Peyer's patch (tissue), 4 donors: Measurements from ENCODE around the gene LITAF. TPM values are rescaled to one million over a fixed set of nuclear protein-coding genes. Genes with fewer than 3 reads are reported as not detected.
A peak's percentile ranks its signal among the peaks of the same experiment; 100 is the strongest.

Experiments used
- DNase-seq, 3 donors: peaks; one replicate each; pipeline ENCODE4 v3.0.0-alpha.2; 2017 to 2019
- H3K27ac ChIP-seq, 4 donors: fragments of 200-600 bp; sonication (generic); one replicate each; pipeline ENCODE4 v1.5.1; 2016 to 2019
- H3K27me3 ChIP-seq, 2 donors: fragments of 200-600 bp; sonication (generic); one replicate each; pipeline ENCODE4 v1.5.1; 2019
- H3K36me3 ChIP-seq, 3 donors: fragments of 200-600 bp; sonication (generic); one replicate each; pipeline ENCODE4 v1.5.1; 2016 to 2019
- H3K4me1 ChIP-seq, 4 donors: fragments of 200-600 bp; sonication (generic); one replicate each; pipeline ENCODE4 v1.5.1; 2016 to 2019
- H3K4me3 ChIP-seq, 4 donors: fragments of 200-600 bp; sonication (generic); 1 replicate in 3 of 4; 2 replicates in 1 of 4; pipeline ENCODE4 v1.5.1; 2016 to 2019; ENCODE audit warnings: mild to moderate bottlenecking in 1 of 4
- H3K9me3 ChIP-seq, 4 donors: fragments of 200-600 bp; sonication (generic); one replicate each; pipeline ENCODE4 v1.5.1; 2016 to 2019; ENCODE audit warnings: mild to moderate bottlenecking in 1 of 4
- POLR2A ChIP-seq, 2 donors: fragments of 450-650 bp; IDR thresholded peaks; one replicate each; pipeline ENCODE4 v1.5.1; 2017; ENCODE audit warnings: antibody characterized with exemption in 2 of 2, mild to moderate bottlenecking in 2 of 2, moderate library complexity in 2 of 2
- total RNA-seq, 4 donors: library from RNA; depleted of rRNA; stranded (reverse); fragments of >200 nt; gene quantifications; one replicate each; pipeline ENCODE4 v1.1.0, GENCODE V29; 2016
- TF ChIP-seq, protein P1 (sequence below), 6 experiments: fragments of 450-650 bp in 4 of 6; fragments of 200-600 bp in 2 of 6; sonication (generic) in 1 of 6; IDR thresholded peaks; one replicate each; pipeline ENCODE4 v1.5.1; 2017 to 2019; ENCODE audit warnings: antibody characterized with exemption in 6 of 6, mild to moderate bottlenecking in 3 of 6, moderate library complexity in 1 of 6

The LITAF gene
- total RNA-seq, 4 donors from 2014 or later, result 20.1 to 56.9 (median 32.3) TPM

DNA sequence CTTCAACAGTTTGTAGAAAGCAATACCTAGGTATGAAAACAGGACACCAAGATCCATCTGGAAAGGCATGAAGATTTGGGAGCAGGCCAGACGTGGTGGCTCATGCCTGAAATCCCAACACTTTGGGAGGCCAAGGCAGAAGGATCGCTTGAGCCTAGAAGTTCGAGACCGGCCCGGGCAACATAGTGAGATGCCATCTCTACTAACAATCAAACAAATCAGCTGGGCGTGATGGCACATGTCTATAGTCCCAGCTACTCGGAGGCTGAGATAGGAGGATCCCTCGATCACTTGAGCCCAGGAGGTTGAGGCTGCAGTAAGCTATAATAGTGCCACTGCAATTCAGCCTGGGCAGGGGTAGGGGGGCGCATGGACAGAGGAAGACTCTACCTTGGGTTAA lies 20.3 kb downstream of the LITAF start:
- peaks cover 0 to 16% (median 0%) of the 10 kb centered on the region in 4 donors for H3K4me1 ChIP-seq
- H3K27me3 ChIP-seq, result no peaks in the 10 kb centered on the region
- H3K9me3 ChIP-seq, result no peaks in the 10 kb centered on the region
- TF ChIP-seq POLR2A (IDR thresholded peaks at IDR 0.05), result no peak
- TF ChIP-seq, protein P1, sequence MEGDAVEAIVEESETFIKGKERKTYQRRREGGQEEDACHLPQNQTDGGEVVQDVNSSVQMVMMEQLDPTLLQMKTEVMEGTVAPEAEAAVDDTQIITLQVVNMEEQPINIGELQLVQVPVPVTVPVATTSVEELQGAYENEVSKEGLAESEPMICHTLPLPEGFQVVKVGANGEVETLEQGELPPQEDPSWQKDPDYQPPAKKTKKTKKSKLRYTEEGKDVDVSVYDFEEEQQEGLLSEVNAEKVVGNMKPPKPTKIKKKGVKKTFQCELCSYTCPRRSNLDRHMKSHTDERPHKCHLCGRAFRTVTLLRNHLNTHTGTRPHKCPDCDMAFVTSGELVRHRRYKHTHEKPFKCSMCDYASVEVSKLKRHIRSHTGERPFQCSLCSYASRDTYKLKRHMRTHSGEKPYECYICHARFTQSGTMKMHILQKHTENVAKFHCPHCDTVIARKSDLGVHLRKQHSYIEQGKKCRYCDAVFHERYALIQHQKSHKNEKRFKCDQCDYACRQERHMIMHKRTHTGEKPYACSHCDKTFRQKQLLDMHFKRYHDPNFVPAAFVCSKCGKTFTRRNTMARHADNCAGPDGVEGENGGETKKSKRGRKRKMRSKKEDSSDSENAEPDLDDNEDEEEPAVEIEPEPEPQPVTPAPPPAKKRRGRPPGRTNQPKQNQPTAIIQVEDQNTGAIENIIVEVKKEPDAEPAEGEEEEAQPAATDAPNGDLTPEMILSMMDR (IDR thresholded peaks at IDR 0.05), result no peak
- no peak for DNase-seq
- no peaks in the 10 kb centered on the region for H3K36me3 ChIP-seq
- H3K27ac ChIP-seq, result peak overlapping the region in 1 of 4 donors; percentile 1
- H3K4me3 ChIP-seq, result no peak overlapping the region

DNA sequence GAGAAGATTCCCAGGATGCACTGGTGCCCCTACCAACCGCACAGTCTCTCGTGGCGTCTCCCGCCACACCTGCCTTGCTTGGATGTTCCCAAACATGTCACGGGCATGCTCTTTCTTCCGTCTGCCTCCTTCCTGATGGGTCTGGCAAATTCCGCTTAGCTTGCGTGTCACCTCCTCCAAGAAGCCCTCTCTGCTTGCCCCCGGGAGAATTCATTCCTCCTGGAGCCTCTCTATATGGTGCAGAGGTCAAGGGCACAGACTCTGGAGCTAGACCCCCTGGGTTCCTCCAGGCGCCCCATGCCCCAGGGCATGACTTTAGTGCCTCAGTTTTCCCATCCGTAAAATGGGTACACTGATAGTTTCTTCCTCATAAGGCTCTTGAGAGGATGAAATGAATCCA lies 21.1 kb downstream of the LITAF start:
- no peaks in the 10 kb centered on the region for H3K36me3 ChIP-seq
- no peak overlapping the region for H3K4me3 ChIP-seq
- no peaks in the 10 kb centered on the region for H3K9me3 ChIP-seq
- H3K4me1 ChIP-seq, result peaks cover 0 to 16% (median 0%) of the 10 kb centered on the region in 4 donors
- DNase-seq, result no peak
- H3K27me3 ChIP-seq, result no peaks in the 10 kb centered on the region
- TF ChIP-seq, protein P1 (IDR thresholded peaks at IDR 0.05), result no peak
- H3K27ac ChIP-seq, result no peak overlapping the region

DNA sequence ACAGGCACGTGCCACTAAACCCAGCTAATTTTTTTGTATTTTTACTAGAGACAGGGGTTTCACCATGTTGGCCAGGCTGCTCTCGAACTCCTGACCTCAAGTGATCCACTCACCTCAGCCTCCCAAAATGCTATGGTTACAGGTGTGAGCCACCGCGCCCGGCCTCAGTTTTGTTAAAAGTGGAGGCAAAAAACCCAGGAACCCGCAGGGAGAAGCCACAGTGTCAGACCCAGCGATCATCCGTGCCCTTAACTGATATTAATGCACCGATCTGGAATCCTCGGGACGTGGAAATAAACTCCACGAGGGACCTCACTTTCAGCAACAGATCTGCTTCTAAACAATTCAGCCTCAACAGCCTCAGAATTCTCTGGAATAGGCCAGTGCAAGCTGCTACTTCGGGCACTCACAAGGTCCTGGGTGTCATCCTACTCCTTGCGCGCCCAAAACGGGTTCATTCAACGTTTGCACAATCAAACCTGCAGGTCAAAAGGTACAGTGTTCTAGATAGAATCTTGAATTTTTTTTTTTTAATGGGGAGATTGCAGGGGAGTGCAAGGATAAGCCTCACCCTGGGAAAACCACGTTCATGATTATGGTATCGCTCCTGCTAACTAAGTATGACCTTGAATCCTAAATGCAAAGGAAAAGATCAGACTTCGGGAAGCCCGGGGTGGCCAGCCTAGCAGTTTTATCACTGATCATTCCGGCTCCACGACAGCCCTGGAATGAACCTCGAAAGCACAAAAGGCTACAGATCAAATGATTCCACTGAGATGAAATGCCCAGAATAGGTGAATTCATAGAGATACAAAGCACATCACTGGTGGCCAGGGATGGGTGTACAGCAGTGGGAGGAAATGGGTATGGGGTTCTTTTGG lies 22.4 kb downstream of the LITAF start:
- Histone ChIP-seq H3K4me1 (peaks cover 0 to 15% (median 0%) of the 10 kb centered on the region in 4 donors), H3K4me3 (no peak overlapping the region), H3K36me3 (no peaks in the 10 kb centered on the region), H3K9me3 (no peaks in the 10 kb centered on the region), H3K27ac (peak overlapping the region in 1 of 4 donors; percentile 17), H3K27me3 (no peaks in the 10 kb centered on the region)
- TF ChIP-seq POLR2A (IDR thresholded peaks at IDR 0.05), result no peak
- TF ChIP-seq, protein P1 (IDR thresholded peaks at IDR 0.05), result no peak
- DNase-seq, result no peak

DNA sequence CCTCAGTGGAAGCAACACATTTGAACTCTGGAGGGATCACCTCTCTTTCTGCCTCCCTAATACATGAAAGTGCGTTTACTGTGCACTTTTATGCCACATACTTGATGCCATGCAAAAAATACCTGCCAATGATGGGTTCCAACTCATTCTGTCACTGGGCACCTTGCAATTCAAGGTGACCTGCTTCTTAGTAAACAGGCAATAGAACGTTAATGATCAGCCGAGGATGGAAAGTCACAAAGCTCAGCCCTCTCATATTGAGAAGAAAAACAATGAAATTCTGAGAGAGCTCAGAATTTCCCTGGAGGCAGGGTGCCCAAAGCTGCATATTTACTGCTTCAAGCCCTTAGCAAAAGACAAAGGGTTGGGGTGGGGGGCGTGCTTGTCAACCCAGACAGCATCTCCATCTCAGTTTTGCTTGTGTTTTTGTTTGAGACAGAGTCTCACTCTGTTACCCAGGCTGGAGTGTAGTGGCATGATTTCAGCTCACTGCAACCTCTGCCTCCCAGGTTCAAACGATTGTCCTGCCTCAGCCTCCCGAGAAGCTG lies 23.2 kb downstream of the LITAF start:
- H3K36me3 ChIP-seq, result no peaks in the 10 kb centered on the region
- TF ChIP-seq POLR2A (IDR thresholded peaks at IDR 0.05), result no peak
- peaks cover 0 to 15% (median 0%) of the 10 kb centered on the region in 4 donors for H3K4me1 ChIP-seq
- peak overlapping the region in 1 of 4 donors; percentile 17 for H3K27ac ChIP-seq
- no peak for DNase-seq
- H3K9me3 ChIP-seq, result no peaks in the 10 kb centered on the region
- no peak overlapping the region for H3K4me3 ChIP-seq
- no peaks in the 10 kb centered on the region for H3K27me3 ChIP-seq

DNA sequence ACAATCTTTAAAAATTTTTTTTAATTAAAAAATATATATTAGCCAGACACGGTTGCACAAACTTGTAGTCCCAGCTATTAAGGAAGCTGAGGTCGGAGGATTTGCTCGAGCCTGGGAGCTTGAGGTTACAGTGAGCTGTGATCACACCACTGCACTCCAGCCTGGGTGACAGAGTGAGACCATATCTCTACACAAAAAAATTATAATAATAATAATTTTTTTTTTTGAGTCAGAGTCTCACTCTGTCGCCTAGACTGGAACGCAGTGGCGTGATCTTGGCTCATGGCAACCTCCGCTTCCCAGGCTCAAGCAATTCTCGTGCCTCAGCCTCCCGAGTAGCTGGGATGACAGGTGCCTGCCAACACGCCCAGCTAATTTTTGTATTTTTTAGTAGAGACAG lies 23.8 kb downstream of the LITAF start:
- Histone ChIP-seq H3K4me3 (no peak overlapping the region), H3K36me3 (no peaks in the 10 kb centered on the region), H3K4me1 (peaks cover 0 to 20% (median 0%) of the 10 kb centered on the region in 4 donors), H3K27me3 (no peaks in the 10 kb centered on the region), H3K27ac (peak overlapping the region in 1 of 4 donors; percentile 17), H3K9me3 (no peaks in the 10 kb centered on the region)
- no peak for DNase-seq
- TF ChIP-seq, protein P1 (IDR thresholded peaks at IDR 0.05), result no peak
- no peak for TF ChIP-seq POLR2A (IDR thresholded peaks at IDR 0.05)

DNA sequence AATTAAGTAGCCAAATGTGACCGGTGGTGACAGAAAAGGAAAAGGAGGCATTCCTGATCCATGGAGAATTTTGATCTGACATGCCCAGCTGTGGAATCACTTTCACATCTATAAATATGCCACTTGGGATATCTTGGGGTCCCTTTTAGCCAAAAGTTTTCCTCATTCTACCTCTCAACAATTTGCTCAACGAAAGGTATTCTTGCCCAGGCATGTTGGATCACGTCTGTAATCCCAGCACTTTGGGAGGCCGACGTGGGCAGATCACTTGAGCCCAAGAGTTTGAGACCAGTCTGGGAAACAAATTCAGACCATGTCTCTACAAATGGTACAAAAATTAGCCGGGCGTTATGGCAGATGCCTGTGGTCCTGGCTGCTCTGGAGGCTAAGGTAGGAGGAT lies 24.3 kb downstream of the LITAF start:
- TF ChIP-seq, protein P1 (IDR thresholded peaks at IDR 0.05), result no peak
- no peak for TF ChIP-seq POLR2A (IDR thresholded peaks at IDR 0.05)
- no peak overlapping the region for H3K4me3 ChIP-seq
- no peaks in the 10 kb centered on the region for H3K9me3 ChIP-seq
- DNase-seq, result no peak
- H3K4me1 ChIP-seq, result peaks cover 0 to 25% (median 0%) of the 10 kb centered on the region in 4 donors
- peak overlapping the region in 1 of 4 donors; percentile 69 for H3K27ac ChIP-seq
- H3K27me3 ChIP-seq, result no peaks in the 10 kb centered on the region
- H3K36me3 ChIP-seq, result no peaks in the 10 kb centered on the region
